SK-N-MC (cell line): ENCODE results near the gene BAG1.

Source experiments
- EZH2 ChIP-seq: fragments of 200-600 bp; sonication (generic); IDR thresholded peaks from one replicate; pipeline ENCODE4 v1.6.1; 2017; ENCODE audit warnings: antibody characterized with exemption
- POLR2AphosphoS5 ChIP-seq: IDR thresholded peaks from 2 replicates; pipeline ENCODE4 v1.6.1; 2012; ENCODE audit warnings: mild to moderate bottlenecking, low read depth, low read length, borderline replicate concordance

DNA sequence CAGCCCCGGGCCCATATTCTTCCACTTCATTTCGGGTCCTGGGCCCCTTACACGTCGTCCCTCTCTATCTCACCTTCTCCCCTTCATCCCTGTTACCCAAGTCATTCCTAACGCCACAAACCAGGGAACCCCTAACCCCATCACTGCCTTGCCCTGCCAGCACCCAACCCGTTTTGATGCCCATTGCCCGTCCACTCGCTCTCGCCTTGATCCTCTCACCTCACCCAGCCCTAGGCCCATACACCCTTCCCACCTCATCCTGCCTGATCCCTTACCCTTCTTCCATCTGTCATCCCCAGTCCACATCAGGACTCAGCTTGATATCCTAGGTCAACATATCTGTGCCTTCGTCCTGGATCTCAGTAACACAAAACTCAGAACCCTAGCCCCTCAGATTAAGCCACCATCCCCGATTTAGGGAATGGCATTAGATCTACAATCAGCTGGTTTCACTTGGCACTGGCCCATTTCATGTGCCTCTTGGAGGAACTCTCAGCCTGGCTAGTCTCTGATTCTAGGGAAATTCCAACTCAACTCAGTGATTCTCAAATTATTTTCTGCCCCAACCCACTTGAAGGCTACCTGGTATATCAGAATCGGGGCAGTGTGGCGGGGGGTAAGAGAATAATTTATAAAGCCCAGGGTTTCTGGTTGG is 830 bp upstream of the BAG1 start:
- TF ChIP-seq POLR2AphosphoS5 (no peak), EZH2 (no peak)
